Retina (tissue), 1 donor: ENCODE data around the gene BLOC1S4.
A peak's percentile ranks its signal among the peaks of the same experiment; 100 is the strongest.
"Not testable (repeated sequence)": the region's sequence is repeated elsewhere in the genome, so short reads cannot be mapped to it uniquely, and the experiment has no call there.

Source experiments
- DNase-seq: peaks from one replicate; pipeline ENCODE4 v3.0.0-alpha.2; 2016

Gene BLOC1S4

GRCh38 chr4:6718932-6719610 is 3.1 kb downstream of the BLOC1S4 start:
- DNase-seq: no peak

- DNase-seq: no peak
Observed at GRCh38 chr4:6719611-6720179, 3.7 kb downstream of the BLOC1S4 start.

- DNase-seq: peak; percentile 93
Observed at GRCh38 chr4:6720202-6720699, 4.3 kb downstream of the BLOC1S4 start.

GRCh38 chr4:6721121-6721520 is 5.1 kb downstream of the BLOC1S4 start:
- DNase-seq: no peak

- no peak for DNase-seq
Observed at GRCh38 chr4:6722891-6723290, 6.9 kb downstream of the BLOC1S4 start.

- DNase-seq: no peak
Observed at GRCh38 chr4:6723851-6724250, 7.9 kb downstream of the BLOC1S4 start.

GRCh38 chr4:6724421-6725111 is 8.6 kb downstream of the BLOC1S4 start:
- DNase-seq: no peak

- not testable (repeated sequence) for DNase-seq
Observed at GRCh38 chr4:6725427-6725961, 9.5 kb downstream of the BLOC1S4 start.

- peak; percentile 89 for DNase-seq
Observed at GRCh38 chr4:6727081-6727942, 11.3 kb downstream of the BLOC1S4 start.

GRCh38 chr4:6727943-6728250 is 11.9 kb downstream of the BLOC1S4 start:
- DNase-seq: no peak

GRCh38 chr4:6728320-6729029 is 12.5 kb downstream of the BLOC1S4 start:
- DNase-seq: no peak

- peak; percentile 62 for DNase-seq
Observed at GRCh38 chr4:6730603-6731317, 14.8 kb downstream of the BLOC1S4 start.

- no peak for DNase-seq
Observed at GRCh38 chr4:6731318-6731675, 15.3 kb downstream of the BLOC1S4 start.

- no peak for DNase-seq
Observed at GRCh38 chr4:6731780-6732179, 15.8 kb downstream of the BLOC1S4 start.

- no peak for DNase-seq
Observed at GRCh38 chr4:6732441-6733357, 16.7 kb downstream of the BLOC1S4 start.

GRCh38 chr4:6733358-6734164 is 17.6 kb downstream of the BLOC1S4 start:
- DNase-seq: no peak

- DNase-seq: no peak
Observed at GRCh38 chr4:6734165-6734786, 18.3 kb downstream of the BLOC1S4 start.

- no peak for DNase-seq
Observed at GRCh38 chr4:6739920-6740319, 23.9 kb downstream of the BLOC1S4 start.

- no peak for DNase-seq
Observed at GRCh38 chr4:6740347-6740746, 24.4 kb downstream of the BLOC1S4 start.
